Cardiac septum (tissue), 1 donor: ENCODE measurements around the gene TEP1. TPM values are rescaled to one million over a fixed set of nuclear protein-coding genes. Genes with fewer than 3 reads are reported as not detected.

Source experiments
- DNase-seq: peaks from one replicate; pipeline ENCODE4 v3.0.0-alpha.2; 2020; ENCODE audit warnings: low spot score
- intact Hi-C: fragments of 100-400 bp; cut with DNase I; formaldehyde crosslinking; loops from one replicate; pipeline ENCODE4 v1.14.0; 2022
- total RNA-seq: library from RNA; stranded (reverse); fragmentation: NEBNext Ultra II Directional; extraction: Animal tissue kit (Norgen Biotek cat#: 25700); gene quantifications from one replicate; pipeline ENCODE4 v1.2.1, GENCODE V29; 2021
- donor health status: DM: no; HTN: no; CAD: no.

Gene TEP1
- total RNA-seq, 1 donor from 2014 or later = 15.7 TPM

GRCh38 chr14:20435582-20436362 lies 22.5 kb upstream of the TEP1 start, which contains the start of gene KLHL33:
KLHL33 (minus strand) TSS chr14:20436166; CDS start chr14:20435811, 355 bp downstream.
- DNase-seq = no peak
- intact Hi-C loops = no loop called here

GRCh38 chr14:20434701-20435581 lies 21.6 kb upstream of the TEP1 start:
- no peak for DNase-seq
- intact Hi-C loops = no loop called here

DNA sequence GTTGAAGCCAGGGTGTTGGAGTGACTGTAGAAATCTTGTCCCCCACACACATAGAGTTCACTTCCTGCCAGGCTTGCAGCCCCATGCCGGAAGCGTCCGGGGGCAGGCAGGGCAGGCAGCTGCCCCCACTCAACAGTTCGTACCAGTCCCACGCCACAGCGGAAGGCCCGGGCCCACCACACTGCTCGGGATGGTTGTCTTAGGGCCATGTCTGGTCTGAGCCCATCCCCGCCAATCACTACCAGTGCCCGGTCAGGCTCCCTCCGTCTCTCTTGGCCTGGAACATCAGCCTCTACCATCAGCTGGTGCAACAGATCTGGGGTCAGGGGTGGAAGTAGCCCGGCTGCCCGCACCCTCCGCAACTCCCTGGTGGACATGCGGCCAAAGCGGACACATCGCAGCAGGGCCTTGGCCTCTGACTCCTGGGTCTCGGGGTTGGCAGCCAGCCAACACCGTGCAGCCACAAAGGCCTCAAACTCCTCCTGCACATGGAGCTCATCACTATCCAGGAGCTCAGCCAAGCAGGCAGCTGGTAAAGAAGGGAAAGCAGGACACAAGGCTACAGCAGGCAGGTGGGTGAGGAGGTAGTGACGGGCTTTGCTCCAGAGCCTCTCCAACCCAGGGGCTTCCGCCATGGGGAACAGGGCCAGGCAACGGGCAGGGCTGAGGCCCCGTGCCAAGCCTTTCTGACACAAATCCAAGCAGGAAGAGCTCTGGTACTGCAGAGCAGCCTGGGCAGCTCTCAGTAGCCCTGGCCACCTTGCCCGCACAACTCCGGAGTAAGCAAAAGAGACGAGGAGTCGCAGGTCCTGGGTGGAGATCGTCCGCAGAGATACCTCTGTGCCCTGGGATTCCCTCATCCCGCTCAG lies 16.7 kb upstream of the TEP1 start:
- DNase-seq = no peak

DNA sequence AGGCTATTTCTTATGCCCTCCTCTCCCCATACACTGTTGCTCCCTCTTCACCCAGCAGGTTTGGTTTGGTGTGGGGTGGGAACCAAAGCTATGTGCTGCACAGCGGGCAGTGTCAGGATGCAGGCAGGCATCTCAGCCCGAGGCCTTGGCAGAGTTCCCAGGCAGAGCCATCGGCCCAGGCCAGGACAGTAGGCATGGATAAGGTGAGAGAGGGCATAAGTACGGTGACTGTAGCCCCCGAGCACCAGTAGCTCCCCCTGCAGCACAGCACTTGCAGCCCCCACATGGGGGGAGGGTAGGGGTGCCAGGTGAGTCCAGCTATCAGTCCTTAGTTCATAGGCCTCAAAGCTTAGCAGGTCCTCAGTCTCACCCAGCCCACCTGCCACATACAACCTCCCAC lies 15.5 kb upstream of the TEP1 start:
- no peak for DNase-seq
- intact Hi-C loops = no loop called here

More for the DNA sequence above, 16.7 kb upstream of the TEP1 start:
- intact Hi-C loops = no loop called here

- DNase-seq = no peak
- intact Hi-C loops = no loop called here
Observed at GRCh38 chr14:20428010-20428365, 14.7 kb upstream of the TEP1 start.

DNA sequence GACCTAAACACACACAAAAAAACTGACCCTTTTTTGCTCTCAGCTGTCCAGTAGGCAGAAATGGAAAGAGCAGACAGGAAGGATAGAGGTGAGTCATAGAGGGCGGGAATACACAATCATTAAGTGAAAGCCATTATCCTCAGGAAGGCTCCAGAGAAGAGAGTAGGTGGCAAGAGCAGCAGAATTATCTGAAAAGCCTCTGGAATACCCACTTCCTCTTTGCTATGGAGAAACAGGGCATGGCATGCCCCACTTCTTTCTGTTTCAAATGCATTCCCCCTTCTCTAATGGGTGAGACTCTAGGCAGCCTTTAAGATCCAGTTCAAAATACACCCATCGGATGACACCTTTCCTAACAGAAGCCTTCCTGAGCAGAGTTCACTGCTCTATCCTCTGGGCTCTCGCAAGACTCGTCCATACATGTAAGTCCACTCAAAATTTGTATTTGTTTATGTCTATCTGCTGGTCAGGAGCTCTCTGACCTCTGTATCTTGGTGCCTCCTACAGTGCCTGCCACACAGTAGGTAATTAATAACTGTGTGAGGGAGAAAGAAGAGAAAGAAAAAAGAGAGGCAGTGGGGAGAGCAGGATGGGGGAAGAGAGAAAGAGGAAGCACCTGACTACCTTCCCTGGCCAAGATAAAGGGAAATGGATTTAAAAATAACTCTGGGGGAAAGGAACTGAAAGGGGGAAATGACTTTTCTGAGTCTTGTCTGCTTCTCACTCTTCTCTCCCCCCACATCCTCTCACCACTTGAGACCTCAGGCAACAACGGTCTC lies 14.1 kb upstream of the TEP1 start:
- intact Hi-C loops = no loop called here
- DNase-seq = no peak

GRCh38 chr14:20424851-20425250 lies 11.6 kb upstream of the TEP1 start:
- no peak for DNase-seq
- intact Hi-C loops = no loop called here

DNA sequence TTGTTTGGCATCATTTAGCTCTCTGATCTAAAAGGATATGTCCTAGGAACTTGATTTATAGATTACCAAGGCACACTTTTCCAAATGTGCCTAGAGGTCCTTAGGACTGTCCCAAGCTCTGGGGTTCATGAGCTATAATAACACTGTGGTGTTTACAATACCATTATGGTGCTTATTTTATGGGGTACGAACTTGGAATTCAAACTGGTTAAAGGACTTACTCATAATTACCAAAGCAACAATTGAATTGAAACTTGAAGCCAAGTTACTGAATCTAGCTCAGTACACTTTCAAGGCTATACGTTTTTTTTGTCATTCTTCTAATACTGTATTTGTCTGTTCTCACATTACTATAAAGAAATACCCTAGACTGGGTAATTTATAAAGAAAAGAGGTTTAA lies 9.6 kb upstream of the TEP1 start:
- intact Hi-C loops = no loop called here
- DNase-seq = no peak

GRCh38 chr14:20421267-20421666 lies 8.0 kb upstream of the TEP1 start:
- no peak for DNase-seq
- intact Hi-C loops = no loop called here

GRCh38 chr14:20419419-20419818 lies 6.1 kb upstream of the TEP1 start:
- no peak for DNase-seq
- intact Hi-C loops = no loop called here

DNA sequence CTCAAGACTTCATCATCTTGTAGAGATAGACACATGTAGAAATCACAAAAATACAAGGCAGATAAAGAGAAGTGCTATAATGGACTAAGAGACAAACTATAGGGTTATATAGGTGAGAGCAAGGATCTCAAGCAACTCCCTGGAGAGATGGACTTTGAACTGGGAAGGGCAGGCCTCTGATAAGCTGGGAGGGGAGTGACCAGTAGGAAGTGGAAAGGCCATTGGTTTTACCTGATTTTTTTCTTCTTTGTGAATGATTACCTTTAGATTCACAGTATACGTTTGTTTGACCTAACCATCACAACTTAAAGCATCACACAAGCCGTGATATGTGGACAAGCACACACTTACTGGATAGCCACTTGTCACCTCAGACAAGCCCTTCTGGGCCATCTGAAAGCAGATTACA lies 5.2 kb upstream of the TEP1 start:
- intact Hi-C loops = no loop called here
- DNase-seq = no peak

DNA sequence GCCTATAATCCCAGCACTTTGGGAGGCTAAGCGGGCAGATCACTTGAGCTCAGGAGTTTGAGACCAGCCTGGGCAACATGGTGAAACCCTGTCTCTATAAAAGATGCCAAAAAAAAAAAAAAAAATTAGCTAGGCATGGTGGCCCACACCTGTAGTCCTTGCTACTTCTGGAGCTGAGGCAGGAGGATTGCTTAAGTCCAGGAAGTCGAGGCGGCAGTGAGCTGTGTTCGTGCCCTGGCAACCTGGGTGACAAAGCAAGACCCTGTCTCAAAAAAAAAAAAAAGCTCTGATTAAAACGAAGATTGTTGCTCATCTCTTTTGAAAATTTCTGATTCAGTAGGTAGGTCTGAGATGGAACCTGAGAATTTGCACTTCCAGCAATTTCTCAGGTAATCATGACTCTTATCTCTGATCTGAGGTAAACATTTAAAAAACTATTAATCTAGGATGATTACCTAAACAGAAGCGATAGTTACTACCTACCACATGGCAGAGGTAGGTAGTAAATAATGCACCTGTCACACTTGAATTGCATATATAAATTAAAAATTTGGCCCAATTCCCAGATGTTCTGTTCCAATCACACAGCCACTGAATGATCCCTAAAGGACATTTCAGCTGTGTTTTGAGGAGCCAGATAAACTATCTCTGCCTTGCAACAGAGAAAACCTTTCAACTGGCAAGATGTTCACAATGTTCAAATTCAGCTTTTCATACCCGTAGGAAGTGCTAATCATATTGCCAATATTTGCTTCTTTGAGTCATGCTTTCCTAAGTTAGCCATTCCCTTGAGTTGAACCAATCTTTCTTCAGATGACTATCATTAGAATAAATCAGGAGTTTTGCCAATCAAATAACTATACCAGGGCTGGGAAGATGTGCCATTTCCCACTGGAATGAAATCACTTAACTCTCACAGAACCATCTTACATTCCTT lies 4.2 kb upstream of the TEP1 start:
- no peak for DNase-seq
- intact Hi-C loops = no loop called here

GRCh38 chr14:20416223-20416622 lies 2.9 kb upstream of the TEP1 start:
- intact Hi-C loops = no loop called here
- DNase-seq = no peak

DNA sequence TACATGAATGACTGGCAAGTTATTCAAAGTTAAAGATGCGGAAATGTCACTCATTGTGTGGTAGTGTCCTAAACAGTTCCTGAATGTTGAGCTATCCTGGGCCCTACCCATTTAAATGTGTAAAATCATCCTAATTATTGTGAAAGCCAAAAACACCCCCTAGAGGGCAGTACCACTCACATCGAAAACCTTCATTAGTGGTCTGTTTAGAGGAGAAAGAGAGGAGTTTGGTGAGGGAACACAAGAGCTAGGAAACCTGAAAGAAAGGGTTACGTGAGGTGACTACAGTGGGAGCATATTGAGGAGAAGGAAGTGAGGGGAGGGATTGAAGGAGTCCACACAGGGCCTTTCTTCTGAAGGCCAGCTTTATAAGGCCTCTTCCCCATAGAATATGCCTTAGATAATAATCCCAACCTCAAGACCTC lies 2.5 kb upstream of the TEP1 start:
- intact Hi-C loops = no loop called here
- no peak for DNase-seq

- no peak for DNase-seq
- intact Hi-C loops = loop anchor here (2.0 to 5.0 kb wide), 4 partner anchors 41 to 269 kb away; partner anchors contain the start of genes APEX1, OSGEP, PARP2 and RNASE4
Observed at GRCh38 chr14:20413744-20414082, 412 bp upstream of the TEP1 start.

- intact Hi-C loops = loop anchor here (2.0 to 5.0 kb wide), 4 partner anchors 42 to 270 kb away; partner anchors contain the start of genes APEX1, OSGEP, PARP2 and RNASE4
- no peak for DNase-seq
Observed at GRCh38 chr14:20412411-20412810, 890 bp downstream of the TEP1 start.

DNA sequence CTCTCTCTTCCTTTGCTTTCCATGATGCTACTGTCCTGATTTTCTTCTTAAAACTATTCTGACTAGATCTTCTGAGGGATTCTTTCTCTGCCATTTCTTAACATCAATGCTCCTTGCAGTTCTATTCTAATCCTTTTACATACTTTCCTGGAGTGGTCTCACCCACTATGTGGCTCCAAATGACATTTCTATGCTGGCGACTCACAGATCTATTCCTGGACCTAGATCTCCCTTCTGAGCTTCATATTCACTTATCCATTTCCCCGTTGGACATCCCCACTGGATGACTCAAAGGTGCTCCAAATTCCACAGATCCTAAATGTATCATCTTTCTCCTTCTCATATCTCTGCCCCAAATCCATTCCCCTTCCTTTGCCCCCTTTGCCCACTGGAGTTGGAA lies 4.1 kb downstream of the TEP1 start:
- no peak for DNase-seq
- intact Hi-C loops = no loop called here

DNA sequence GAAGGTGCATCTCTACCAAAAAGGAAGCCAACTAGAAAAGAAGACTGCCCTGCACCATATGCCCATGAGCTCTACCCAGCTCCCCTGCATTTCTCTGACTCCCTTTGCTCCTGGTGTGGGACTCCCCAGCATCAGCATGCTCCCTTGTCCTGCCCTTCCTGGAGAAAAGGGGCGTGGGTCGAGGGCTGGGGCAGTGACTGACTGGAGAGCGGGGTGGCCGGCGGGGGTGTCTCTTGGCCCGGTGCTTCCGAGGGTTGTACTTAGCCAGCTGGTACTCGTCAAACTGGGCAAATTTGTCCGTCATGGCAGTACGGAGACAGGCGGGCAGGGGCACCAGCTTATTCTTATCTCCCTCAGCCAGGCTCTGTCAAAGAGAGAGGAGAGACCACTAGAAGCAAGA lies 9.8 kb downstream of the TEP1 start:
- intact Hi-C loops = no loop called here
- no peak for DNase-seq
